ENCODE results near the gene HIPK4. TPM values are rescaled to one million over a fixed set of nuclear protein-coding genes. Genes with fewer than 3 reads are reported as not detected.

The HIPK4 gene
- total and polyA plus RNA-seq, 9 of the 15 experiments (the other 6 are each of a cell fraction or from before 2014, with no cell fraction given) = 0.06 to 0.09 TPM; not detected in 7

DNA sequence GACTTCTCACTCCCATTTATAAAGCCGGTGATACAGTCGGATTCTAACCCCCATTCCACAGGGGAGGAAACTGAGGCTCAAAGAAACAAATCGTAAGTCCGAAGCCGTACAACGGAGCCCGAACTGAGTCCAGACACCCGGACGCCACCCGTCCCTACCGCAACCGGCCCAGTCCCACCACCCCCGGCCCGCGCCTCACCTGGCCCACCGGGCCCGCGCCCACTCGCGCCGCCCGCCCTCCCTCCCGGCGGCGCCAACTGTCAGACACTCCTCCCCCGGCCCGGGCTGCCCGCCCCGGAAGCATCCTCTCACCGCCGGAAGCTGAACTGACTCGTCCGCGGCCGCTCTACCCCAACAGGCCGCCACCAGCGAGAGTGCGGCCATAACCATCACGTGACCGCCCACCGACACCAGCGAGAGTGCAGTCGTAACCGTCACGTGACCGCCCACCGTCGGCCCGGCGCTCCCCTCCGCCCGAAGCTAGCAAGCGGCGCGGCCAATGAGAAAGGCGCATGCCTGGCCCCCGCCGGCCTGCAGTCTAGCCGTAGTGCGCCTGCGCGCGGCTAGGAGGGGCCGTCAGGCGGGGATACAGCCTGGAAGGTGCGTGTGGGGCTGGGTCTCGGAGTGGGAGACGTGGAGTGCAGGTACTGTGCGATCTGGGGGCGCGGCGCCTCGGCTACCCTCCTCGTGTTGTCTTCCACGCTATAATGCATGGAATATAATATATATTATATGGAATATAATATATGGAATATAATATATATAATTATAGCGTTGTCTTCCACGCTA is 41.7 kb downstream of the HIPK4 start, which contains the start of the genes C19orf47 and PLD3 (continued):
- TF ChIP-seq, protein P1, sequence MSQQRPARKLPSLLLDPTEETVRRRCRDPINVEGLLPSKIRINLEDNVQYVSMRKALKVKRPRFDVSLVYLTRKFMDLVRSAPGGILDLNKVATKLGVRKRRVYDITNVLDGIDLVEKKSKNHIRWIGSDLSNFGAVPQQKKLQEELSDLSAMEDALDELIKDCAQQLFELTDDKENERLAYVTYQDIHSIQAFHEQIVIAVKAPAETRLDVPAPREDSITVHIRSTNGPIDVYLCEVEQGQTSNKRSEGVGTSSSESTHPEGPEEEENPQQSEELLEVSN (IDR thresholded peaks at IDR 0.05; ENCODE audit: borderline replicate concordance in 1 of 2, extremely low read depth in 1 of 2, insufficient read depth in 1 of 2, insufficient read length in 1 of 2, low read depth in 1 of 2, low read length in 1 of 2, poor library complexity in 1 of 2, severe bottlenecking in 1 of 2) = peak; percentile 64 to 76
- TF ChIP-seq FOXP1 (CRISPR knock-in tag; IDR thresholded peaks at IDR 0.05) (peak; percentile 39; the same call in 1 of the 2 replicates), SMAD1 (IDR thresholded peaks at IDR 0.05; ENCODE audit: low read depth, low read length, partially characterized antibody) (no peak), ELF4 (CRISPR knock-in tag; IDR thresholded peaks at IDR 0.05) (no peak), SUPT5H (IDR thresholded peaks at IDR 0.05) (peak; percentile 84), NCOR1 (IDR thresholded peaks at IDR 0.05) (no peak), NR2C2 (CRISPR knock-in tag; IDR thresholded peaks at IDR 0.05) (peak; percentile 93), NR2C2 (tag; IDR thresholded peaks at IDR 0.05) (peak; percentile 99), ATF7 (IDR thresholded peaks at IDR 0.05) (peak; percentile 91), HIVEP1 (CRISPR knock-in tag; IDR thresholded peaks at IDR 0.05) (no peak)
- TF ChIP-seq, protein P2, sequence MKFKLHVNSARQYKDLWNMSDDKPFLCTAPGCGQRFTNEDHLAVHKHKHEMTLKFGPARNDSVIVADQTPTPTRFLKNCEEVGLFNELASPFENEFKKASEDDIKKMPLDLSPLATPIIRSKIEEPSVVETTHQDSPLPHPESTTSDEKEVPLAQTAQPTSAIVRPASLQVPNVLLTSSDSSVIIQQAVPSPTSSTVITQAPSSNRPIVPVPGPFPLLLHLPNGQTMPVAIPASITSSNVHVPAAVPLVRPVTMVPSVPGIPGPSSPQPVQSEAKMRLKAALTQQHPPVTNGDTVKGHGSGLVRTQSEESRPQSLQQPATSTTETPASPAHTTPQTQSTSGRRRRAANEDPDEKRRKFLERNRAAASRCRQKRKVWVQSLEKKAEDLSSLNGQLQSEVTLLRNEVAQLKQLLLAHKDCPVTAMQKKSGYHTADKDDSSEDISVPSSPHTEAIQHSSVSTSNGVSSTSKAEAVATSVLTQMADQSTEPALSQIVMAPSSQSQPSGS (CRISPR knock-in tag; IDR thresholded peaks at IDR 0.05) = no peak
- TF ChIP-seq, protein P3, sequence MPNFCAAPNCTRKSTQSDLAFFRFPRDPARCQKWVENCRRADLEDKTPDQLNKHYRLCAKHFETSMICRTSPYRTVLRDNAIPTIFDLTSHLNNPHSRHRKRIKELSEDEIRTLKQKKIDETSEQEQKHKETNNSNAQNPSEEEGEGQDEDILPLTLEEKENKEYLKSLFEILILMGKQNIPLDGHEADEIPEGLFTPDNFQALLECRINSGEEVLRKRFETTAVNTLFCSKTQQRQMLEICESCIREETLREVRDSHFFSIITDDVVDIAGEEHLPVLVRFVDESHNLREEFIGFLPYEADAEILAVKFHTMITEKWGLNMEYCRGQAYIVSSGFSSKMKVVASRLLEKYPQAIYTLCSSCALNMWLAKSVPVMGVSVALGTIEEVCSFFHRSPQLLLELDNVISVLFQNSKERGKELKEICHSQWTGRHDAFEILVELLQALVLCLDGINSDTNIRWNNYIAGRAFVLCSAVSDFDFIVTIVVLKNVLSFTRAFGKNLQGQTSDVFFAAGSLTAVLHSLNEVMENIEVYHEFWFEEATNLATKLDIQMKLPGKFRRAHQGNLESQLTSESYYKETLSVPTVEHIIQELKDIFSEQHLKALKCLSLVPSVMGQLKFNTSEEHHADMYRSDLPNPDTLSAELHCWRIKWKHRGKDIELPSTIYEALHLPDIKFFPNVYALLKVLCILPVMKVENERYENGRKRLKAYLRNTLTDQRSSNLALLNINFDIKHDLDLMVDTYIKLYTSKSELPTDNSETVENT (CRISPR knock-in tag; IDR thresholded peaks at IDR 0.05) = peak; percentile 60; the same call in 1 of the 2 replicates
- TF ChIP-seq, protein P4, sequence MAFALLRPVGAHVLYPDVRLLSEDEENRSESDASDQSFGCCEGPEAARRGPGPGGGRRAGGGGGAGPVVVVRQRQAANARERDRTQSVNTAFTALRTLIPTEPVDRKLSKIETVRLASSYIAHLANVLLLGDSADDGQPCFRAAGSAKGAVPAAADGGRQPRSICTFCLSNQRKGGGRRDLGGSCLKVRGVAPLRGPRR (CRISPR knock-in tag; IDR thresholded peaks at IDR 0.05) = no peak
- TF ChIP-seq, protein P5, sequence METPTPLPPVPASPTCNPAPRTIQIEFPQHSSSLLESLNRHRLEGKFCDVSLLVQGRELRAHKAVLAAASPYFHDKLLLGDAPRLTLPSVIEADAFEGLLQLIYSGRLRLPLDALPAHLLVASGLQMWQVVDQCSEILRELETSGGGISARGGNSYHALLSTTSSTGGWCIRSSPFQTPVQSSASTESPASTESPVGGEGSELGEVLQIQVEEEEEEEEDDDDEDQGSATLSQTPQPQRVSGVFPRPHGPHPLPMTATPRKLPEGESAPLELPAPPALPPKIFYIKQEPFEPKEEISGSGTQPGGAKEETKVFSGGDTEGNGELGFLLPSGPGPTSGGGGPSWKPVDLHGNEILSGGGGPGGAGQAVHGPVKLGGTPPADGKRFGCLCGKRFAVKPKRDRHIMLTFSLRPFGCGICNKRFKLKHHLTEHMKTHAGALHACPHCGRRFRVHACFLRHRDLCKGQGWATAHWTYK (CRISPR knock-in tag; IDR thresholded peaks at IDR 0.05) = peak; percentile 65; the same call in 1 of the 2 replicates
- TF ChIP-seq, protein P6, sequence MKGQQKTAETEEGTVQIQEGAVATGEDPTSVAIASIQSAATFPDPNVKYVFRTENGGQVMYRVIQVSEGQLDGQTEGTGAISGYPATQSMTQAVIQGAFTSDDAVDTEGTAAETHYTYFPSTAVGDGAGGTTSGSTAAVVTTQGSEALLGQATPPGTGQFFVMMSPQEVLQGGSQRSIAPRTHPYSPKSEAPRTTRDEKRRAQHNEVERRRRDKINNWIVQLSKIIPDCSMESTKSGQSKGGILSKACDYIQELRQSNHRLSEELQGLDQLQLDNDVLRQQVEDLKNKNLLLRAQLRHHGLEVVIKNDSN (CRISPR knock-in tag; IDR thresholded peaks at IDR 0.05) = peak; percentile 100
- TF ChIP-seq, protein P7, sequence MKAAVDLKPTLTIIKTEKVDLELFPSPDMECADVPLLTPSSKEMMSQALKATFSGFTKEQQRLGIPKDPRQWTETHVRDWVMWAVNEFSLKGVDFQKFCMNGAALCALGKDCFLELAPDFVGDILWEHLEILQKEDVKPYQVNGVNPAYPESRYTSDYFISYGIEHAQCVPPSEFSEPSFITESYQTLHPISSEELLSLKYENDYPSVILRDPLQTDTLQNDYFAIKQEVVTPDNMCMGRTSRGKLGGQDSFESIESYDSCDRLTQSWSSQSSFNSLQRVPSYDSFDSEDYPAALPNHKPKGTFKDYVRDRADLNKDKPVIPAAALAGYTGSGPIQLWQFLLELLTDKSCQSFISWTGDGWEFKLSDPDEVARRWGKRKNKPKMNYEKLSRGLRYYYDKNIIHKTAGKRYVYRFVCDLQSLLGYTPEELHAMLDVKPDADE (conservative IDR thresholded peaks at IDR 0.05; ENCODE audit: control insufficient read depth, low read depth, low read length) = peak; percentile 77
- TF ChIP-seq, protein P8, sequence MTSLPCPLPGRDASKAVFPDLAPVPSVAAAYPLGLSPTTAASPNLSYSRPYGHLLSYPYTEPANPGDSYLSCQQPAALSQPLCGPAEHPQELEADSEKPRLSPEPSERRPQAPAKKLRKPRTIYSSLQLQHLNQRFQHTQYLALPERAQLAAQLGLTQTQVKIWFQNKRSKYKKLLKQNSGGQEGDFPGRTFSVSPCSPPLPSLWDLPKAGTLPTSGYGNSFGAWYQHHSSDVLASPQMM (CRISPR knock-in tag; IDR thresholded peaks at IDR 0.05) = no peak

All from K562 (cell line).